Measurements from ENCODE around the gene NR2F1. TPM values are rescaled to one million over a fixed set of nuclear protein-coding genes. Genes with fewer than 3 reads are reported as not detected.

Gene NR2F1
- total and polyA plus RNA-seq, 3 donors from 2014 or later, result 16.0 to 22.7 (median 16.9) TPM

DNA sequence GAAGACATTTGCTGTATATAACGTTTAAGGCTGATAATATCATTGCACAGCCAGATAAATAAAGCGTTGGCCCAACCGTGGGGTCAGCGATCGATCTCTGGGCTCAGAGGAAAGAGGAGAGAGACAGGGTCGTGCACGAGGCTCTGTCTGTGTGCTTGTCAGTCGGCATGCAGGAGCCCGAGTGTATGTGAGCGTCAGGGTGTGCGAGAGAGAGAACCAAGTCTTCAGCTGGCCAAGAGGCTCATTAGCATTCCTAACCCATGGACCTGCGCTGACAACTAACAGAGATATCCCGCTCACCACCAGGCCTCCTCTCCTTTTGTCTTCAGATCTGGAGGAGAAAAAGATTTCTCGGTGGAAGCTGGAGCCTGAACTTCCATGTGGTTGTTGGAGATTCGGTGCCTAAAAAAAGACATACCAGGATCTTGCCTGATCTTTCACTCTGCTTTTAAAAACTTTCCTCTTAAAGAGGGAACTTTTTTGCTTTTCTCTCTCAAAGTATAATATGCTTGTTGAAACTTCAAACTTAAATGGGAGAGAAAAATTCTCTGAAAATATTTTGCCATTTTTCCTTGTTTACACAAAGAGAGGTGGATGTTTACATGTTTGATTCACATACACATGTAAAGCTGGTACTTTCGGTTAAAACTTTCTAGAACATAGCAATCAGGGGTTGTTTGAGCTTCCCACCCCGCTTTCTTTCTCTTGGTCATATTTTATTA is 16.5 kb downstream of the NR2F1 start:
- DNase-seq, result no peak
- Histone ChIP-seq H3K36me3 (ENCODE audit: low read depth, missing control alignments) (no peaks in the 10 kb centered on the region), H3K4me1 (no peaks in the 10 kb centered on the region), H3K27me3 (no peaks in the 10 kb centered on the region), H3K4me3 (no peak overlapping the region), H3K27ac (no peak overlapping the region), H3K9me3 (no peaks in the 10 kb centered on the region)
- intact Hi-C loops (cut with DNase I; ENCODE audit: low total_unique reads), result no loop called here
- 40 to 50% methylated on average over 17 of the region's 17 CpGs for WGBS, 2 donors
- TF ChIP-seq, protein P1, sequence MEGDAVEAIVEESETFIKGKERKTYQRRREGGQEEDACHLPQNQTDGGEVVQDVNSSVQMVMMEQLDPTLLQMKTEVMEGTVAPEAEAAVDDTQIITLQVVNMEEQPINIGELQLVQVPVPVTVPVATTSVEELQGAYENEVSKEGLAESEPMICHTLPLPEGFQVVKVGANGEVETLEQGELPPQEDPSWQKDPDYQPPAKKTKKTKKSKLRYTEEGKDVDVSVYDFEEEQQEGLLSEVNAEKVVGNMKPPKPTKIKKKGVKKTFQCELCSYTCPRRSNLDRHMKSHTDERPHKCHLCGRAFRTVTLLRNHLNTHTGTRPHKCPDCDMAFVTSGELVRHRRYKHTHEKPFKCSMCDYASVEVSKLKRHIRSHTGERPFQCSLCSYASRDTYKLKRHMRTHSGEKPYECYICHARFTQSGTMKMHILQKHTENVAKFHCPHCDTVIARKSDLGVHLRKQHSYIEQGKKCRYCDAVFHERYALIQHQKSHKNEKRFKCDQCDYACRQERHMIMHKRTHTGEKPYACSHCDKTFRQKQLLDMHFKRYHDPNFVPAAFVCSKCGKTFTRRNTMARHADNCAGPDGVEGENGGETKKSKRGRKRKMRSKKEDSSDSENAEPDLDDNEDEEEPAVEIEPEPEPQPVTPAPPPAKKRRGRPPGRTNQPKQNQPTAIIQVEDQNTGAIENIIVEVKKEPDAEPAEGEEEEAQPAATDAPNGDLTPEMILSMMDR (IDR thresholded peaks at IDR 0.05), result no peak
- no peak for TF ChIP-seq POLR2A (IDR thresholded peaks at IDR 0.05)

DNA sequence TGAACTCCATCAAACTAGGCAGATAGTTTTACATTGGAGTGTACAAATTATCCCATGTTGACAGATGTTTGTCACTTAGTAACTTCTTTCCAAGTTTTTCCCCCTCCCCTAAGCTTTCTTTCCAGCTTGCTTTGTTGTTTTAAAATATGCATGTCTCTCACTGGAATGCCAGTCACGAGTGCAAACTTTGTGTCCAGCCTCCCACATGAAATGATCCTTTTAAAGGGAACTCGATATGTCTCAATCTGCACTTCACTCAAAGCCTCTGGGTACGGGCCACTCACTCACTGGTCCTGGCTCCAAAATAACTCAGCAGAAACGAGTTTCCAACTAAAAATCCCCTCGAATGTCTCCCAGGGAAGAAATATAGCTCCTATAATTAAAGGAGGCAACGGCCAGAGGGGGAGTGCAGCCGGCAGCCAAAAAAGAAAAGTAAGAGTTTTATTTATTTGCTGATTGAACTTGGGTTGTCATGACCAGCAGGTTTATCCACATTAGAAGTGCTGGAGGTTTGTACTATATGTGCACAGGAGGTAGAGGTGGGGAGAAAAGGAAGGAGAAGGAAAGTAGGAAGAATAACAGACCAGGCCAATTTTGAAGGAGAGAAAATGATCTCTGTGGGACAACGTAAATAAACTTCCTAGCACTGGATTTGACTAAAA is 17.5 kb downstream of the NR2F1 start:
- Histone ChIP-seq H3K27ac (no peak overlapping the region), H3K9me3 (no peaks in the 10 kb centered on the region), H3K36me3 (ENCODE audit: low read depth, missing control alignments) (no peaks in the 10 kb centered on the region), H3K4me3 (no peak overlapping the region), H3K4me1 (no peaks in the 10 kb centered on the region), H3K27me3 (no peaks in the 10 kb centered on the region)
- TF ChIP-seq, protein P1 (IDR thresholded peaks at IDR 0.05), result no peak
- no peak for TF ChIP-seq POLR2A (IDR thresholded peaks at IDR 0.05)
- WGBS, 2 donors, result 58% methylated on average over 8 of the region's 8 CpGs
- no peak for DNase-seq
- intact Hi-C loops (cut with DNase I; ENCODE audit: low total_unique reads), result no loop called here

DNA sequence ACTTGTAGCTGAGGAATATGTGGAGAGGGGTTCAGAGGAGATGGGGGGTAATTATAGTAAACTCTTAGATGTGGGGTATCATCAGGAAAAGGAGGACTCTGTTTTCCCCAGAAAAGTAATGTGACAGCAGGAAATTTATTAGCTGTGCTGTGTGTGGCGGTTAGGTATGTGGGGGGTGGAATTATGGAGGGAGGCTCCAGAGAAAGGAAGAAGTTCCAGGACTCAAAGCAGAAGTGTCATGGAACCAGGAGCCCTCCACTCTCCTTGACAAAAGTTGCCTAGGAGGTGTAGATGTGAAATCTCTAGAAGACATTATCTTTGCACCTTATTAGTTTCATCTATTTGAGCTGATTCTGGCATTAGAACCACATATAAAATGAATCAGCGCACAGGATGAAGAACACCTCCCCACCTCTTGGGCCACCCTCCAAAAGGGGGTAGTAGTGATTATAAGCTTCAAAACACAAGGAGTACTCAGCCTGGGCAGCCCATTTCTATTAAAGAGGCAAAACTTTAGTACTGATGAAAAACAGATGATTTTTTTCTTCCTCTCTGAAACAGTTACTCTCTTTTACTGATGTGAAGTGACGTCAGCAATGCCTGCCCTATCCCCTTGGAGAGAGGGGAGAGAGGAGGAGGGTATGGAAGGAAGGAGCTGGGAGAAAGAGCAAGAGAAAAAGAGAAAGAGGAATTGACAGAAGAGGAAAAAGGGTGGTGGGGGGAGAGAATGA is 18.2 kb downstream of the NR2F1 start:
- intact Hi-C loops (cut with DNase I; ENCODE audit: low total_unique reads), result no loop called here

DNA sequence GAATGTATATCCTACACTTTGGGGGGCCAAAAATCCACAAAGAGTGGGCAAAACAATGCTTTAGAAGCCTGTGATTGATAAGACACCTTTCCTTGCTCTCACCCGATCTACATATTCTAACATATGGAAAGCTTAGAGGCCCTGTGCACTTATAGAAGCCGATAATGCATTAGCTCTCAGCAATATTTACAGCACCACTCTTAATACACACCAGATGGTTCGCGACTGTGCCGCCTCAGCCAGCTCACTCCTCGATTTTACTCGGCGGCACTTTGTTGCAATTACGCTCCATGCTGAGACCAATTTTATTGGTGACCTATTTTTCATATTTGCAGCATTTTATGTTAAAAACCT is 18.8 kb downstream of the NR2F1 start:
- Histone ChIP-seq H3K36me3 (ENCODE audit: low read depth, missing control alignments) (no peaks in the 10 kb centered on the region), H3K4me1 (no peaks in the 10 kb centered on the region), H3K27me3 (no peaks in the 10 kb centered on the region), H3K27ac (no peak overlapping the region), H3K9me3 (no peaks in the 10 kb centered on the region), H3K4me3 (no peak overlapping the region)
- TF ChIP-seq POLR2A (IDR thresholded peaks at IDR 0.05), result no peak
- WGBS, 2 donors, result 35 to 59% methylated on average over 9 of the region's 9 CpGs
- no peak for DNase-seq
- intact Hi-C loops (cut with DNase I; ENCODE audit: low total_unique reads), result no loop called here

More for the DNA sequence above, 18.2 kb downstream of the NR2F1 start:
- H3K9me3 ChIP-seq, result no peaks in the 10 kb centered on the region
- no peaks in the 10 kb centered on the region for H3K4me1 ChIP-seq
- TF ChIP-seq, protein P1 (IDR thresholded peaks at IDR 0.05), result no peak
- no peak for TF ChIP-seq POLR2A (IDR thresholded peaks at IDR 0.05)
- H3K27ac ChIP-seq, result no peak overlapping the region
- no peaks in the 10 kb centered on the region for H3K36me3 ChIP-seq (ENCODE audit: low read depth, missing control alignments)
- H3K4me3 ChIP-seq, result no peak overlapping the region
- no peak for DNase-seq
- WGBS, 2 donors, result 53 to 61% methylated on average over 3 of the region's 3 CpGs
- H3K27me3 ChIP-seq, result no peaks in the 10 kb centered on the region
